HG03520 (cell line): ENCODE data around the gene FAM153A.
"Not testable (repeated sequence)": the region's sequence is repeated elsewhere in the genome, so short reads cannot be mapped to it uniquely, and the experiment has no call there.

ENCODE experiments used
- ATAC-seq: cut with Tn5 transposase; IDR thresholded peaks from one replicate; pipeline ENCODE4 v1.9.1; 2021; ENCODE audit warnings: mild to moderate bottlenecking, moderate library complexity; ENCODE audit not compliant: unreplicated experiment

Gene FAM153A

DNA sequence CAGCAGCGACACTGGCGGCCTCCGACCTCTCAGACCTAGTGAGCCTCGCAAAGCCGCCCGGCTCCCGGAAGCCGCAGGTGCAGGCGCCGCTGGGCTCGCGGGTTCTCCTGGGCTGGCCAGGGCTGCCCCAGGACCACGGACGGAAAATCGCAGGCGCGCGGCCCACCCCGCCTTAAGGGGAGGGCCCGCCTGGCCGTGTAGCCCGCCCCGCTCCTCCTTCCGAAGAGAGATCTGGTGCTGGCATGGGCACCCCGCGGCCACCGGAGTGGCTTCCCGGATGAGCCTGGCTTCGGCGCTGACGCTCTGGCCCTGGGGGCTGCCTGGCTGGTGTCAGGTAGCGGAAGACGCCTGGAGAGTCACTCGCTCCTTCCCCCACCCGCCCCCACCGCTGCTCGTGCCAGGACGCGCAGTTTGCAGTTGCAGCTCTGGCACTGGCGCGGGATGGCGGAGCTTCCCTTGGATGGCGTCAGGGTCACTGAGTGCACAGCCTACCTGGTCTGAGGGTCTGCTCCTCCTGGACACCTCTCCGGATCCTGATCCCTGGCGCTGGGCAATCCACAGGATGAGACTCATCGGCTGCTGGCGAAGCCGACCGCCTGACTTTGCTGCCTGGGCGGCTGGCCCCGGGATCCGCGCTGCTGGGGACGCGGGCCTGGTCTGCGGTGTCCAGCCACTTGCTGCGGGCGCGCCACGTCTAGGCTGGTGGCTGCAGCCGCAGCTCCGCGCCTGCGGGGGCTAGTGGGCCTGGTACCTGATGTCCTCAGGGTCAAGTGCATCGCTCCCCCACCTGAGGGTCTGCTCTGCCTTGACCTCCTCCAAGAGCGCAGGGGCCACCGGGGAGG is at the start of gene FAM153A:
FAM153A (minus strand) TSS at position 108 of the 842 bp plus-strand sequence.
- ATAC-seq = not testable (repeated sequence)

DNA sequence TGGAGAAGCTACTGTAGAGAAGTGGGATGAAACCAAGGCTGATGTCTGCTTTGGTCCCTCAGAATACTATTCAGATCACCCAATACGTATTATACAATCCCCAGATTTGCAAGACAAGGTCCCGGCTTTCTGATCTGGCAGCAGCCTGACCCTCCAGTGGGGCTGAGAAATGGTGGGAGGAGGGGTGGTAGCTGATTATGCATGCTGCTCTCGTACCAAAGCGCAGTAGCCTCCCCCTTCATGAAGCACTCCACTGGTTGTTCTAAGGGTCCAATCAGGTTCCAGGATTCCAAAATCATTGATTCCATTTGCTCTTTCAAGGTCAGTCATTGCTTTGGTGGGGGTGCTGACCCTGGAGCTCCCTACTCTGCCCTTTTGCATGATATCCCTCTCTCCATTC is 49.6 kb upstream of the FAM153A start:
- ATAC-seq = not testable (repeated sequence)

DNA sequence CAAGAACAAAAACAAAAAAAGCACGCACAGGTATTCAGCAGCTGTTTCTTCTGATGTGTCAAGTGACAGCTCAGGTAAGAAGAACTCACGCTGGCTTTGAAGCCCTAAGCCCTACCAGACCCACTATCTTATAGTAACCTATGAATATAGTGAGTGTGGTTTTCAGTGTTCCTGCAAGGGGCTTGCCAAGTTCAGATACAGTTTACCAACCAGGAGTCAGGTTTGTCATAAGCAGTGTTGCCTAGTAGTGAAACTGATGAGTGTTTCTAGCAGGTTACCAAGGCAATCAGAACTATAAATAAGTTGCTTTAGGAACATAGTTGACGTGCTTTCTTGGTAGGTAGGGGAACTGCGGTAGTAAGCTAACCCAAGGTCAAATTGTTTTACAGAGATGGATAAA is 43.4 kb upstream of the FAM153A start:
- ATAC-seq = not testable (repeated sequence)

DNA sequence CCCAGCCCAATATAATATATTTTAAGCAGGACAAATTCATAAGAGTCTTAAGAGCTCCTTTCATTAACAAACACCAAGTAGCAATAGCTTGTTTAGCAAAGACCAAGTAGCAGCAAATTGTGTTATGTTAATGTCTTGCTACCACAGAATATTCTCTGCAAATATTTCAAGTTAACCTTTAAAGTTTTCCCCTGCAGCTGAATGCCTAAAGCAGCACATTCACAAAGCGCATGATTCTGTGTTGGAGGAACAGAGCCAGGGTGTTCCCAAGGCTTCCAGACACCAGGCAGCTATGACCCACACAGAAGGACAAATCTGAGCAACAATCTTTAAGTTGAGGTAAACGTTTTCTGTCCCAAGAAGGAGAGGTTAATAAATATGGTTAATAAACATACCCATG is 42.1 kb upstream of the FAM153A start:
- not testable (repeated sequence) for ATAC-seq

- not testable (repeated sequence) for ATAC-seq
Measured at GRCh38 chr5:177822489-177822888, 39.8 kb upstream of the FAM153A start.

DNA sequence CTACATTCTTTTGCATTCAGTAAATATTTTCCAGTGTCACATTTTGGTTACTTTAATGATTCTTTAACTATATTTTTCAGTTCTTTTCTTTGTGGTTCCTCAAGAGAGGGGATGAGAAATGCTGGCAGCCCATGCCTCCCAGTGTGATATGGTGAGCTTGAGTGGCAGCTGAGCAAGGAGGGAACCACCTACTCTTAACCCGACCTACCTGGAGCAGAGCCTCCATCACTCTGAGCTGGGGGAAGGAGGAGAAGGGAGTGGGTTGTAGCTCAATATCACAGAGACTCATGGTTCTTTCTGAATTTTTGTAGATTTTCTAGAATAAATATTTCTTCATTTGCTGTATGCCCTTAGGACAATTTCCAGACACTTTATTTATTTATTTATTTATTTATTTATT is 37.0 kb upstream of the FAM153A start:
- ATAC-seq = not testable (repeated sequence)

DNA sequence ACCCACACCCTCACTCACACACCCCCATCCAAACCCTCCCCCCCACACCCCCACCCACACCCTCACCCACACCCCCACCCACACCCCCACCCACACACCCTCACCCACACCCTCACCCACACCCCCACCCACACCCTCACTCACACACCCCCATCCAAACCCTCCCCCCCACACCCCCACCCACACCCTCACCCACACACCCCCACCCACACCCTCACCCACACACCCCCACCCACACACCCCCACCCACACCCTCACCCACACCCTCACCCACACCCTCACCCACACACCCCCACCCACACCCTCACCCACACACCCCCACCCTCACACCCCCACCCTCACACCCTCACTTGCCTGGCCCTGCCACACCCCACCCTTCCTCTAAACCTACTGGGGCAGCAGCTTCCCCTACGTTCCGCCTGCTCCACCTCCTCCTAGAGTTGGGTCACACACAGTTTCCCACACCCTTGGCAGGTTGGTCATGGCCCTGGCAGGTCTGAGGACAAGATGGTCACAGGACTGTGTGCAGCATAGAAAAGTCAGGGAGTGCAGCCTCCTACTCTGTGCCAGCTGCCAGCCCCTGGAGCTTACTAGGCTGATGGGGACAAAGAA is 30.2 kb upstream of the FAM153A start:
- ATAC-seq = not testable (repeated sequence)

- not testable (repeated sequence) for ATAC-seq
Measured at GRCh38 chr5:177812160-177812743, 29.6 kb upstream of the FAM153A start.

- not testable (repeated sequence) for ATAC-seq
Measured at GRCh38 chr5:177809209-177809913, 26.7 kb upstream of the FAM153A start.

DNA sequence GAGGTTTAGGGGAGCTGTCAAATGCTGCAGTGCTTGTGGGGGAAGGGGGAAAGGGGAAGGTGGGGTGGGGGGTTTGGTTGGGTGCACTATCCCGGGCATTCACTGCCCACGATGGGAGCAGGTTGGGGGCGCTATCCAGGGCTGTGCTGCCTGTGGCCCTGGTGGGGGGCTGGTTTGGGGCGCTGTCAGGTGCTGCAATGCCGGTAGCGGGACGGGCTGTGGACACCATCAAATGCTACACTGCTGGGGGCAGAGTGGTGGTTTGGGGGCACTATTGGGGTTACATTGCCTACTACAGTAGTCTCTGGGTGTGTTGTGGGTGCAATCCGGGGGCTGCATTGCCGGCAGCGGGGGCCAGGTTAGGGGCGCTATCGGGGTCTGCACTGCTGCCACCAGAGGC is 25.7 kb upstream of the FAM153A start:
- ATAC-seq = not testable (repeated sequence)

DNA sequence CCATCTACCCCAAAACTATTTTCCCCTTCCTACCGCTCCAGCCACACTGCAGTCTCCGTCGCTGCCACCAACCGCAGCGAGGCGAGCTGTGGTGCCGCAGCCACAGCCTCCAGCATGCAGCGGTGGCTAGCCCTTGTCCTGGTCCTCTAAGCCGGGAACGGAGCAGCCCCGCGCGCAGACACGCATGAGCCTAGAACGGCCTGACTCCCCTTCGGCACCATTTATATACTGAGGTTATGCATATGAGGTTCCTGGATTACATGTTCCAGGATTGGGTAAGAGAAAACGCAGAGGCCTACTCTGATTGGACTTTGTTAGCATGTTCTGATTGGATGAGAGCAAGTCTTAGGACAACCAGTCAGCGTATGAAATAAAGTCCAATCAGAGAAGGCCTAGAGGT is 24.6 kb upstream of the FAM153A start:
- not testable (repeated sequence) for ATAC-seq

DNA sequence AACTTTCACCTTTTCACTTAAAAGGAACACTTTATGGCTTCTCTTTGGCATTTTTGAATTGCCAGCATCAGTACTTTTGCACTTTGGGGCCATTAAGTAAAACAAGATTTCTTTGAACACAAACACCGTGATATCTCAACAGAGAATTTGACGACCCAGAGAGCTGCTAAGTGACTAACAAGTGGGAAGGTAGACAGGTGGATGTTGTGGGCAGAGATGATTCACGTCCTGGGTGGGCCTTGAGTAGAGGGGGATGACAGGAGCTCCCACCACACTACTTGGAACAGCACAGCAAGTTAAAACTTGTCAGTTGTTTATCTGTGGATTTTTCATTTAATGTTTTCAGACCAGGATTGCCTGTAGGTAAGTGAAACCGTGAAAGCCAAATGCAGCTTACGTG is 18.7 kb upstream of the FAM153A start:
- not testable (repeated sequence) for ATAC-seq

- ATAC-seq = not testable (repeated sequence)
Measured at GRCh38 chr5:177798237-177798840, 15.6 kb upstream of the FAM153A start.

- not testable (repeated sequence) for ATAC-seq
Measured at GRCh38 chr5:177793272-177793671, 10.6 kb upstream of the FAM153A start.

GRCh38 chr5:177791649-177792048 is 8.9 kb upstream of the FAM153A start:
- not testable (repeated sequence) for ATAC-seq

DNA sequence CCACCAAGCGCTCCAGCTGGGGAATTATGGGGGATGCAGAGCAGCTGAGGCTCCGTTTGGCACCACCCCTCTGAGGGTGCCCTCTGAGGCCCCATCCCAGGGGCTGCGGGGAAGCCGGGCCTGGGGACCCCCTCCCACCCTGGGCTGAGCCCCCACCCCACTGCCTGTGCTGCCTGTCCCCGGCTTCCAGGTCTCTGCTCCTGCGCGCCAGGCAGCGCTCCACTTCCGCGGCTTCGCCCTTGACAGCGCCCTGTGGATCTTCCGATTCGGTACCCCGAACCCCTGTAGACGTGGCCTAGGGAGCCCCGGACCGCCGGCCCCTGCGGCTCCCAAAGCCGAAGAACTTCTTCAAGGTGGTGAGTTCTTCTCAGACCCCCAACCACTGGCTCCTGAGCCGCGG is 530 bp downstream of the FAM153A start:
- ATAC-seq = not testable (repeated sequence)

DNA sequence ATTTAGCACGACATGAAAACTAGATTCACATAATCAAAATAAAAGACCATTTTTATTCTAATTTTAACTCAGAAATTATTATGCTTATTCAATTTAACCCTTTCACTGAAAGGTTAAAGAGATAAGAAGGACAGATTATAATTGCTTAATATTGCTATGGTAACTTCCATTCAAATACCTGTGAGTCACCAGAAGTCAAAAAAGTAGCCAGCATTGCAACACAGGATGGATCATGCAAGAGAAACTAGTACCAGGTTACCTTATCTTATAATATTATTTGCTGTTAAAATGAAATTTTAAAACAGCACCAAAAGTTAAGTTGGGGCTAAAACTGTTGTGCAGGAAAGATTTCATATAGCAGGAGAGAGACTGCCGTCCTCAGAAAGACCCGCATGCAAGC is 11.5 kb downstream of the FAM153A start:
- not testable (repeated sequence) for ATAC-seq

DNA sequence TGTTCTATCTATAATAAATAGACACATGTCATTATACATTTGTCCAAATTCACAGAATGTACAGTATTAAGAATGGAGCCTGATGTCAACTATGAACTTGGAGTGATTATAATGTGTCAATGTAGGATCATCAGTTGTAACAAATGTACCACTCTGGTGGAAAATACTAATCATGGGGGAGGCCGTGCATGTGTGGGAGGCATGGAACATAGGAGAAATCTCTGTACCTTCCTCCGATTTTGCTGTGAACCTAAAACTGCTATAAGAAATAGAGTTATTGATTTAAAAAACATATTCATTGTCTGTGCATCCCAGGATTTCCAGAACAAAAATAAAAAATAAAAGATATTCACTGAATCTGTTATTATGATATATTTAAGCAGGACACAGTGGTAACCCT is 12.1 kb downstream of the FAM153A start:
- ATAC-seq = not testable (repeated sequence)

DNA sequence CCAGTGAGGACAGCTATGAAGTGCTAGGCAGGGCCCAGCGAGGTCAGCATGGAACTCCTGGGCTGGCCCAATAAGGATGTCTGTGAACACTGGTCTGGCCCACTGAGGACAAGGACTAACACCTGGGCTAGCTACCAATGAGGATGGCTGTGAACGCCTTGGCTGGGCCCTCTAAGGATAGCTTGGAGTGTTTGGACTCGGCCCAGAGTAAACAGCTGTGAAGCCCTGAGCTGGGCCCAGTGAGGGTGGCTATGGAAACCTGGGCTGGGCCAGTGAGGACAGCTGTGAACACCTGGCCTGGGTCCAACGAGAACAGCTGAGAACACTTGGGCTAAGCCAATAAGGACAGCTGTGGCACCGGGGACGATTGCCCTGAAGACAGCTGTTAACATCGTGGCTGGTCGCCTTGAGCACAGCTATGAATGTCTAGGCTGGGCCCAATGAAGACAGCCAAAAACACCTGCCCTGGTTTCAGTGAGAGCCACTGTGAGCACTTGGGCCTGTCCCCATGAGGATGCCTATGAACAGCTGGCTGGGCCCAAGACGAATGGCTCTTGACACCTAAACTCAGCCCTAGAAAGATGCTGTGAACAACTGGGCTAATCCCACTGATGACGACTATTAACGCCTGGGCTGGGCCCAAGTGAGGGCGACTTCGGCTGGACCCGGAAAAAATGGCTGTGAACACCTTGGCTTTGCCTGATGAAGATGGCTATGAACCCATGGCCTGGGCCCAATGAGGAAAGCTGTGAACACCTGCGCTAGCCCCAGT is 18.8 kb downstream of the FAM153A start:
- ATAC-seq = not testable (repeated sequence)

DNA sequence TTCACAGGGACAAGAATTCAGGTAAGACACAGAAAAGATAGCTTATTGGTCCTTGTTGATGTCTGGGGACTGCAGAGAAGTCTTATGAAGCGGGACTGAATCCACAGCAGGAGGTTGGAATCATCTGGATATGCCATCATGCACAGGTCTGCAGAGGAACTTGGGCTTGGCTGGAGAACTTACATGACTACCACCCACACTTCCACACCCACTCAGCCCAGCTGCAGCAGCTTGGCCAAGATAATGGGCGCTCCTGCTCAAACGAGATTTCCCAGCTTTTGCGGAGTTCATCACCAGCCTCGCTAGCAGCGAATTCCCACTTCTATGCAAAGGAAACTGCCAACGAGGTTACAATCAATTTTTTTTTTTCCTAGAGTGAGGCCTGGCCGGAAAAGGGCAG is 21.7 kb downstream of the FAM153A start:
- not testable (repeated sequence) for ATAC-seq
